H1 (cell line): ENCODE results near the gene ZNF229.

ENCODE experiments used
- ATF3 ChIP-seq: IDR thresholded peaks from 2 replicates; pipeline ENCODE4 v1.6.1; 2011; ENCODE audit warnings: low read depth, mild to moderate bottlenecking, low read length; ENCODE audit not compliant: insufficient read depth
- BRCA1 ChIP-seq: IDR thresholded peaks from 2 replicates; pipeline ENCODE4 v1.6.1; 2012; ENCODE audit warnings: low read depth, low read length, improper control_type of control experiment
- CTCF ChIP-seq, 3 experiments: IDR thresholded peaks; 1 replicate in 2 of 3; 2 replicates in 1 of 3; pipeline versions ENCODE4 v1.5.1 to v1.6.1; 2011; ENCODE audit warnings: low read length in 3 of 3, mild to moderate bottlenecking in 3 of 3, inconsistent platforms in 2 of 3, low read depth in 1 of 3, moderate library complexity in 1 of 3; ENCODE audit not compliant: insufficient read depth in 1 of 3; ENCODE audit errors: control extremely low read depth in 1 of 3
- FOSL1 ChIP-seq: IDR thresholded peaks from 2 replicates; pipeline ENCODE4 v1.6.1; 2011; ENCODE audit warnings: mild to moderate bottlenecking, low read depth, low read length, moderate library complexity; ENCODE audit not compliant: insufficient read depth
- GTF2F1 ChIP-seq: IDR thresholded peaks from 2 replicates; pipeline ENCODE4 v1.6.1; 2012; ENCODE audit warnings: low read depth, low read length, improper control_type of control experiment, borderline replicate concordance
- POLR2A ChIP-seq, 2 experiments: IDR thresholded peaks; 1 replicate in 1 of 2; 2 replicates in 1 of 2; pipeline ENCODE4 v1.6.1; 2011; ENCODE audit warnings: low read depth in 2 of 2, low read length in 2 of 2, mild to moderate bottlenecking in 2 of 2; ENCODE audit errors: control extremely low read depth in 1 of 2
- SRF ChIP-seq: IDR thresholded peaks from 2 replicates; pipeline ENCODE4 v1.6.1; 2011; ENCODE audit warnings: mild to moderate bottlenecking, low read depth, low read length, moderate library complexity
- TAF1 ChIP-seq: IDR thresholded peaks from 2 replicates; pipeline ENCODE4 v1.6.1; 2011; ENCODE audit warnings: mild to moderate bottlenecking, low read depth, low read length
- ZNF274 ChIP-seq: IDR thresholded peaks from 2 replicates; pipeline ENCODE4 v1.7.0; 2012; ENCODE audit warnings: low read length, borderline replicate concordance; ENCODE audit errors: extremely low read depth

DNA sequence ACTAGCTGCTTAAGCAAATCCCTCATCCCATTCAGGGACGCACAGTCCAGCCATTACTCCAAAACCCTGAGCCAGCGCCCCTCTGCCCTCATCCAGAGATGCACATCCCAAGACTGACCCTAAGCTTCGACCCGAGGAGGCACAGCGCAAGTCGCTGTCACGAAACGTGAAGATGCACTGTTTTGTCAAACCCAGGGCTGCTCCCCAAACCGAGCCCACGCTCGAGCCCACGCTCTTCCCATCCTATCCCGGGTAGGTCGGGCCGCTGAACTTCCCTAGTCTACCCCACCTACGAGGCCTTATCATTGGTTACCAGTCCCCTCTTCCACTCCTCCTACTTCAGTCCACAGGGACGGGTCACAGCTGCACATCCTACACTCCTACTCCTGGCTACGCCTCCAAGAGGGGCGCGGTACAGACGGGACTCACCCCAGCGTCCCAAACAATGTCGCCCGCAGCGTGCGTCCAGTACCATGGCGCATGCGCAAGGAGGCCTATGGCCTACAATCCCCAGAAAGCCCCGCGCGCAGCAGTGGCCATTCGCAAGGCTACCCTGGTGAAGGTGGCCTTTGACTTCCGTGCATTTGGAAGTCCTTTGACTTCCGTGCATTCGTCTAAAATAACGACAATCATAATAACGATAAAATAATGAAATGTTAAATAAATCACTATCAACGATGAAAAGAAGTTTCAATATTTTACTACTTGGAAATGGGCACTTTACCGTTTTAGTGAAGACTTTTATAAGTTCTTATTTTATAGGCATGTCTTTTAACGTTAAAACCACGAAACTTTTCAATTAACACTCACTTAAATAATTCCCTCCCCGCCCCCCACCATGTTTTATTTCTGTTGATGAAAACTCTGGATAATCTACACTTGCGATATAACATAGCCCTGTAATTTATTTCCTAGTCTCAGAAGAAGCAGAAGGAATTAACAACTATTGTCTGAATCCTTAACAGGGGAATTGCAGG is 46.8 kb downstream of the ZNF229 start, which contains the start of gene ZNF285:
- no peak for TF ChIP-seq POLR2A (IDR thresholded peaks at IDR 0.05; ENCODE audit: control extremely low read depth in 1 of 2, low read depth in 2 of 2, low read length in 2 of 2)
- no peak for TF ChIP-seq FOSL1
- TF ChIP-seq TAF1: peak; percentile 55; the same call in 1 of the 2 replicates
- no peak for TF ChIP-seq CTCF (IDR thresholded peaks at IDR 0.05; ENCODE audit: control extremely low read depth in 1 of 3, insufficient read depth in 1 of 3, low read depth in 1 of 3, low read length in 3 of 3)
- TF ChIP-seq SRF: no peak
- TF ChIP-seq ZNF274: no peak
- no peak for TF ChIP-seq GTF2F1
- TF ChIP-seq BRCA1: no peak
- TF ChIP-seq ATF3: no peak
